Bronchial epithelial cell (primary cell): ENCODE measurements around the gene LIX1. TPM values are rescaled to one million over a fixed set of nuclear protein-coding genes. Genes with fewer than 3 reads are reported as not detected.

Source experiments
- DNase-seq: peaks from one replicate; pipeline ENCODE4 v3.0.0-alpha.2; 2010; ENCODE audit warnings: low read depth
- FAIRE-seq: peaks from 2 replicates; lab custom pipeline; 2011; peaks lifted over from hg19 to GRCh38; lab: Jason Lieb, UNC
- H3K27me3 ChIP-seq: 2 replicates; pipeline ENCODE4 v1.5.1; 2011; ENCODE audit warnings: low read length; ENCODE audit not compliant: control insufficient read depth, insufficient read depth
- H3K36me3 ChIP-seq: 2 replicates; pipeline ENCODE4 v1.5.1; 2011; ENCODE audit warnings: low read length; ENCODE audit not compliant: control insufficient read depth, insufficient read depth
- H3K4me3 ChIP-seq: 2 replicates; pipeline ENCODE4 v1.5.1; 2011; ENCODE audit warnings: mild to moderate bottlenecking, low read depth, low read length, control low read depth
- total RNA-seq: library from RNA; depleted of rRNA; stranded (reverse); fragments of >200 nt; gene quantifications from 2 replicates; pipeline ENCODE4 v1.2.1, GENCODE V29; 2014
- TF ChIP-seq, protein P1 (sequence below): IDR thresholded peaks from 2 replicates; pipeline ENCODE4 v1.5.1; 2011; ENCODE audit warnings: mild to moderate bottlenecking, moderate library complexity, low read length, control low read depth, inconsistent platforms; ENCODE audit not compliant: insufficient read depth, severe bottlenecking

Gene LIX1
- total RNA-seq, 1 donor from 2014 or later: not detected

DNA sequence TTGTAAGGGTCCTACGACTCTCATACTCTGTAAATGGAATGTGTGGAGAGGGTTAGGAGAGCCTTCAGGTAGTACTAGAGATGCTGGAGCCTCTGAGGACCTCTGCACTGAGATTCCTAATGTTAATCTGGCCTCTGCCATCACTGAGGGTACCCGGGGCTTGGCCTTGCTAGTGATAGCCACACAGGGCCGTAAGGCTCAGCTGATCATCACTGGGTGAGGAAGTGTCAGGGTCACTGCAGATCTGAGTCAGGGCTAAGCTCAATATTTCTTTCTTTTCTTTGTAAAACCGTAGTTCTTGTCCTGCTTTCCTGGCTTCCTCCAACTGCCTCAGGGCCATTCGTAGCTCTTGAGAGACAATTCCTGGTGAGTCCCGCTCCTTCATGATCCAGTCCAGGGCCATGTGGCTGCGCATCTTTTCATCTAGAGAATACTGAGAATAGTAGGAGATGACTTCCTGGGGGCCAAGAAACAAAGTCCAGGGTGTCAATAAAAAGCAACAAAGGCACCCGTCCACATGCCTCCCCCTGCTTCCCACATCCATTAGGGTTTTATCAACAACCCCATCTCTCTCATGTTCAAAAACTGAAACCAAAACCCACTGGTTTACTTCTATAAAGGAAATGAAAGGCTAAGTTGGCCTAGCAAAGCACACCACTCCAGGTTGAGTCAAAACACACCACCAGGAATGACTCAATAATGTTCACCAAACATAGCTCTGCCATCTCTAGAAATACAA is 47.7 kb downstream of the LIX1 start:
- Histone ChIP-seq H3K27me3 (no peaks in the 10 kb centered on the region), H3K4me3 (no peak overlapping the region), H3K36me3 (no peaks in the 10 kb centered on the region)
- DNase-seq (no peak), FAIRE-seq (no peak)
- TF ChIP-seq, protein P1, sequence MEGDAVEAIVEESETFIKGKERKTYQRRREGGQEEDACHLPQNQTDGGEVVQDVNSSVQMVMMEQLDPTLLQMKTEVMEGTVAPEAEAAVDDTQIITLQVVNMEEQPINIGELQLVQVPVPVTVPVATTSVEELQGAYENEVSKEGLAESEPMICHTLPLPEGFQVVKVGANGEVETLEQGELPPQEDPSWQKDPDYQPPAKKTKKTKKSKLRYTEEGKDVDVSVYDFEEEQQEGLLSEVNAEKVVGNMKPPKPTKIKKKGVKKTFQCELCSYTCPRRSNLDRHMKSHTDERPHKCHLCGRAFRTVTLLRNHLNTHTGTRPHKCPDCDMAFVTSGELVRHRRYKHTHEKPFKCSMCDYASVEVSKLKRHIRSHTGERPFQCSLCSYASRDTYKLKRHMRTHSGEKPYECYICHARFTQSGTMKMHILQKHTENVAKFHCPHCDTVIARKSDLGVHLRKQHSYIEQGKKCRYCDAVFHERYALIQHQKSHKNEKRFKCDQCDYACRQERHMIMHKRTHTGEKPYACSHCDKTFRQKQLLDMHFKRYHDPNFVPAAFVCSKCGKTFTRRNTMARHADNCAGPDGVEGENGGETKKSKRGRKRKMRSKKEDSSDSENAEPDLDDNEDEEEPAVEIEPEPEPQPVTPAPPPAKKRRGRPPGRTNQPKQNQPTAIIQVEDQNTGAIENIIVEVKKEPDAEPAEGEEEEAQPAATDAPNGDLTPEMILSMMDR: no peak

DNA sequence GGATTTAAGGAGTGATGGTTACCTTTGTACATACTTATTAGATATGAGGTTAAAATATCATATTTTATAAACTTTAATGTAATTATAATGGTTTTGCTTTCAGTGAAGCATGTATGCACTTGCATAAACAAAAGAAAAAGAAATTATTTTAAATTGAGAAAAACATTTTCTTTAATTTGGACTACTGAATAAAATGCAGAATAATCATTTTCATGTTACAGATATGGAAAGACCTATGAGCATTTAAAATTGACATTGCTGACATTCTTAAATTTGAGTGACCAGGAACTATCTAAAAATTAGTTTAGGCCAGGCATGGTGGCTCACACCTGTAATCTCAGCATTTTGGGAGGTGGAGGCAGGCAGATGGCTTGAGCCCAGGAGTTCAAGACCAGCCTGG is 49.2 kb downstream of the LIX1 start:
- no peak for FAIRE-seq
- H3K27me3 ChIP-seq: no peaks in the 10 kb centered on the region

DNA sequence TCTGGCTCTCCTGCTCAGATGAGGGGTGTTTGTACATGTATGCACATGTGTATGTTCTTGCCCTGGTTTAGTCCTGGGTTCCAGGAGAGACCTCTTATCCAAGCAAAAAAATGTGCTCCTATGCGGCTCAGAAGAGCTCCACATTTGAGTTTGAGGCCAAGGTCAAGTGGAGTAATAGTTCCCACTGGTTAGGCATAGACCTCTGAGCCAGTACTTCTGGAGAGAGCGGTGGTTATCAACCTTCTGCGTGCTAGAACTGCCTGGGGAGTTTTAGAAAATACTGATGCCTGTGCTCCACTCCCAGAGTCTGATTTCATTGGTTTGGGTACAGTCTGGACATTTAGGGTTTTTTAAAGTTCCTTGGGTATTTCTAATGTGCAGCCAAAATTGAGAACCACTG is 51.5 kb downstream of the LIX1 start:
- Histone ChIP-seq H3K27me3 (no peaks in the 10 kb centered on the region), H3K4me3 (no peak overlapping the region), H3K36me3 (no peaks in the 10 kb centered on the region)
- TF ChIP-seq, protein P1: no peak
- FAIRE-seq (no peak), DNase-seq (no peak)

More for the DNA sequence above, 49.2 kb downstream of the LIX1 start:
- Histone ChIP-seq H3K36me3 (no peaks in the 10 kb centered on the region), H3K4me3 (no peak overlapping the region)
- TF ChIP-seq, protein P1: no peak
- no peak for DNase-seq

DNA sequence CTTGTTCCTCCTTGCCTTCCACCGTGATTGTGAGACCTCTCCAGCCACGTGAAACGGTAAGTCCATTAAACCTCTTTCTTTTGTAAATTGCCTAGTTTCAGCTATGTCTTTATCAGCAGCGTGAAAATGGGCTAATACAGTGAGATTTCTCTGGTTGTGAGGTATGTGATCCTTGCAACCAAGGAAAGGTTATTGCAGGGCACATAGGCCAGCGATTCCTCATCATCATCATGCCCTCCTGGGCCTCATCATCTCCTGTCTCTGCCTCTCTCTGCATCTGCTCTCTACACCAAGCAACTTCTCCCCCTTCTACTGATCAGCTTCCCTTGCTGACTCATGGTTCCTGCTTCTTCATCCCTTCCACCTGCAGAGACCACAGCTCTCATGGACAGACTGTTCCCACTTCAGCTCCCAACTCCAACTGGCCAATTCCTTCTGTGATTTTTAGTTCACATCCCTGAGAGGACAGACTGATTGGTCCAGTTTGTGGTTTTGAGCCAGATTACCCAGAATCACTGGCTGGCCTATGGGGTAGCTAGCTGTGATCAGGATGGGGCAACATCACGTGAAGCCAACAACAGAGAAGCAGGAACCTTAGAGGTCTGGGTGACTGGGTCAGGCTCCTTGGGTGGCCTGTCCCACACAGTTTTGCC is 53.1 kb downstream of the LIX1 start:
- H3K27me3 ChIP-seq: no peaks in the 10 kb centered on the region
- TF ChIP-seq, protein P1: no peak
- no peak for DNase-seq
- FAIRE-seq: no peak
- H3K4me3 ChIP-seq: no peak overlapping the region
- H3K36me3 ChIP-seq: no peaks in the 10 kb centered on the region

DNA sequence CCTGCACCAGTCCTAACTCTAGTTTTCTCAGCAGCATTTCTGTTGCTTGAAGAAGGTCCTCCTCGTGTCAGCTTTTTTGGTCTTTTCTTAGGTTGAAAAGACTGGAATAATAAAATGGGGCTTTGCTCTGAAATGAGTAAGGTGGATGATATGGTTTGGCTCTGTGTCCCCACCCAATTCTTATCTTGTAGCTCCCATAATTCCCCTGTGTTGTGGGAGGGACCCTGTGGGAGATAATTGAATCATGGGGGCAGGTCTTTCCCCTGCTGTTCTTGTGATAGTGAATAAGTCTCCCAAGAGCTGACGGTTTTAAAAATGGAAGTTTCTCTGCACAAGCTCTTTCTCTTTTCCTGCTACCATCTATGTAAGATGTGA is 53.6 kb downstream of the LIX1 start:
- FAIRE-seq: no peak

More for the DNA sequence above, 53.6 kb downstream of the LIX1 start:
- DNase-seq: no peak
- TF ChIP-seq, protein P1: no peak
- no peaks in the 10 kb centered on the region for H3K27me3 ChIP-seq
- H3K4me3 ChIP-seq: no peak overlapping the region
- H3K36me3 ChIP-seq: no peaks in the 10 kb centered on the region
